K562 (cell line): ENCODE measurements around the gene POLR1C. TPM values are rescaled to one million over a fixed set of nuclear protein-coding genes. Genes with fewer than 3 reads are reported as not detected.

ENCODE experiments used
- ATAC-seq: fragments of 200-7000 bp; cut with Tn5 transposase; 3 replicates; pipeline ENCODE4 v1.9.1; 2020; ENCODE audit warnings: moderate library complexity
- BruUV-seq: library from RNA; stranded (reverse); fragments of 400-500 nt; replicated peaks from 2 replicates; lab custom pipeline; 2021; lab: Mats Ljungman, UMichigan
- CTCF ChIA-PET: fragments of 300-600 bp; formaldehyde crosslinking; extraction: SDS; loops from one replicate; lab custom pipeline; 2021; ENCODE audit warnings: low intra/inter-chr PET ratio; lab: Yijun Ruan, JAX
- POLR2A ChIA-PET: fragments of 300-600, 350-650 bp; sonication (Branson Sonifier 250); formaldehyde crosslinking; extraction: SDS; loops from one replicate; lab custom pipeline; 2021; ENCODE audit warnings: antibody characterized with exemption, inconsistent platforms; lab: Yijun Ruan, JAX
- DNase-seq, 4 experiments: peaks; one replicate each; pipeline versions ENCODE4 v3.0.0 to v3.0.0-alpha.2; 2011 to 2018; ENCODE audit warnings: low spot score in 3 of 4, mixed read lengths in 3 of 4; ENCODE audit errors: extremely low read depth in 1 of 4
- FAIRE-seq: peaks from 2 replicates; lab custom pipeline; 2011; peaks lifted over from hg19 to GRCh38; lab: Jason Lieb, UNC
- H2AFZ ChIP-seq: 2 replicates; pipeline ENCODE4 v1.6.0; 2011; ENCODE audit warnings: low read depth, low read length, control low read depth, inconsistent platforms
- H3K27ac ChIP-seq: fragments of 200-600 bp; 3 replicates; pipeline ENCODE4 v1.8.0; 2011; ENCODE audit warnings: low read depth, mild to moderate bottlenecking, control low read depth, inconsistent platforms, low read length, moderate library complexity, mixed read lengths; ENCODE audit errors: extremely low read depth
- H3K27me3 ChIP-seq, 2 experiments: fragments of 300-600 bp in 1 of 2; 2 replicates in 1 of 2; 3 replicates in 1 of 2; pipeline versions ENCODE4 v1.6.0 to v1.8.0; 2011; ENCODE audit warnings: inconsistent platforms in 2 of 2, low read length in 2 of 2, mild to moderate bottlenecking in 1 of 2, mixed read lengths in 1 of 2, moderate library complexity in 1 of 2; ENCODE audit not compliant: control insufficient read depth in 2 of 2, insufficient read depth in 2 of 2
- H3K36me3 ChIP-seq: fragments of 300-600 bp; 3 replicates; pipeline ENCODE4 v1.8.0; 2011; ENCODE audit warnings: mild to moderate bottlenecking, low read length, inconsistent platforms; ENCODE audit not compliant: control insufficient read depth, insufficient read depth
- H3K4me1 ChIP-seq, 2 experiments: fragments of 200-600 bp in 1 of 2; replicated peaks in 1 of 2; 2 replicates in 1 of 2; 3 replicates in 1 of 2; pipeline versions ENCODE4 v1.5.1 to v1.8.0; 2011; ENCODE audit warnings: inconsistent platforms in 2 of 2, low read length in 2 of 2, mild to moderate bottlenecking in 1 of 2, mixed read lengths in 1 of 2, moderate library complexity in 1 of 2; ENCODE audit not compliant: control insufficient read depth in 2 of 2, insufficient read depth in 2 of 2
- H3K4me2 ChIP-seq: 2 replicates; pipeline ENCODE4 v1.6.1; 2011; ENCODE audit warnings: low read length, control low read depth, inconsistent platforms, mixed read lengths; ENCODE audit not compliant: insufficient read depth
- H3K4me3 ChIP-seq: fragments of 200-600 bp; sonication (generic), shearing (Covaris generic); 2 replicates; pipeline ENCODE4 v1.5.1; 2016; ENCODE audit warnings: control low read depth, inconsistent platforms
- H3K79me2 ChIP-seq: fragments of 200-600 bp; 3 replicates; pipeline ENCODE4 v1.8.0; 2011; ENCODE audit warnings: low read length, inconsistent platforms; ENCODE audit not compliant: control insufficient read depth, insufficient read depth
- H3K9ac ChIP-seq, 2 experiments: 2 replicates each; pipeline versions ENCODE4 v1.6.0 to v1.6.1; 2011; ENCODE audit warnings: low read depth in 2 of 2, low read length in 2 of 2, control low read depth in 1 of 2, inconsistent platforms in 1 of 2, mild to moderate bottlenecking in 1 of 2, mixed read lengths in 1 of 2; ENCODE audit not compliant: insufficient read depth in 1 of 2
- H3K9me1 ChIP-seq: one replicate; pipeline ENCODE4 v1.6.0; 2011; ENCODE audit warnings: inconsistent platforms, mild to moderate bottlenecking, low read length, moderate library complexity; ENCODE audit not compliant: control insufficient read depth, insufficient read depth
- H3K9me3 ChIP-seq: replicated peaks from 2 replicates; pipeline ENCODE4 v1.5.1; 2011; ENCODE audit warnings: low read depth, low read length, inconsistent platforms; ENCODE audit not compliant: control insufficient read depth, insufficient read depth
- H4K20me1 ChIP-seq: replicated peaks from 2 replicates; pipeline ENCODE4 v1.6.1; 2011; ENCODE audit warnings: low read length, inconsistent platforms, mixed read lengths; ENCODE audit not compliant: control insufficient read depth, insufficient read depth
- NFYB ChIP-seq: IDR thresholded peaks from 2 replicates; pipeline ENCODE4 v1.6.1; 2011; ENCODE audit warnings: mild to moderate bottlenecking, moderate library complexity; ENCODE audit not compliant: insufficient read length; ENCODE audit errors: extremely low read depth
- RBFOX2 ChIP-seq: fragments of 200-400 bp; formaldehyde crosslinking; IDR thresholded peaks from 2 replicates; pipeline ENCODE4 v1.6.1; 2017; ENCODE audit warnings: low read depth, mild to moderate bottlenecking, low read length, moderate library complexity
- SUPT5H ChIP-seq: fragments of 450-650 bp; IDR thresholded peaks from 2 replicates; pipeline ENCODE4 v1.6.1; 2016
- whole genome bisulfite sequencing: fragments of 100-300 bp; shearing (Covaris generic); methylation state at CpG from one replicate; pipeline ENCODE4 v1.1.6; 2016; ENCODE audit warnings: low coverage, mixed read lengths; ENCODE audit not compliant: insufficient coverage; ENCODE audit errors: missing lambda C conversion rate; 5-methylcytosine and 5-hydroxymethylcytosine counted together
- in situ Hi-C: fragments of 300-500 bp; cut with MboI; formaldehyde crosslinking; loops from 4 replicates; pipeline ENCODE4 v1.15.0; 2018; ENCODE audit warnings: inconsistent platforms, mixed read lengths
- intact Hi-C: fragments of 100-400 bp; cut with micrococcal nuclease; formaldehyde crosslinking; loops from 2 replicates; pipeline ENCODE4 v1.14.2; 2022
- polyA plus RNA-seq, 8 experiments: library from polyadenylated mRNA; depleted of rRNA in 4 of 8; stranded (reverse) in 5 of 8; unstranded in 3 of 8; fragments of >200 nt; fragmentation: Nextera tagmentation in 2 of 8; fragmentation: Illumina TruSeq in 1 of 8; extraction: Ambion mirVana in 2 of 8; extraction: Trizol in 1 of 8; gene quantifications; 2 replicates each; pipeline versions ENCODE4 v1.2.1 to v1.2.3, GENCODE V29; 2011 to 2014; ENCODE audit warnings: inconsistent platforms in 1 of 8, missing spikeins in 1 of 8
- total RNA-seq, 7 experiments: library from RNA; depleted of rRNA in 6 of 7; stranded (reverse); fragments of >200 nt in 6 of 7; fragmentation: Illumina TruSeq in 2 of 7; extraction: Trizol in 2 of 7; gene quantifications; 2 replicates each; pipeline versions ENCODE4 v1.2.1 to v1.2.3, GENCODE V29; 2011 to 2021; ENCODE audit warnings: low replicate concordance in 1 of 7
- TF ChIP-seq, protein P1 (sequence below): sonication (generic); formaldehyde crosslinking; IDR thresholded peaks from 2 replicates; pipeline ENCODE4 v1.9.0; 2022; ENCODE audit warnings: mild to moderate bottlenecking, missing genetic modification reagents

Gene POLR1C
- total and polyA plus RNA-seq, 9 of the 15 experiments (the other 6 are each of a cell fraction or from before 2014, with no cell fraction given), result 83.5 to 429 (median 120) TPM

DNA sequence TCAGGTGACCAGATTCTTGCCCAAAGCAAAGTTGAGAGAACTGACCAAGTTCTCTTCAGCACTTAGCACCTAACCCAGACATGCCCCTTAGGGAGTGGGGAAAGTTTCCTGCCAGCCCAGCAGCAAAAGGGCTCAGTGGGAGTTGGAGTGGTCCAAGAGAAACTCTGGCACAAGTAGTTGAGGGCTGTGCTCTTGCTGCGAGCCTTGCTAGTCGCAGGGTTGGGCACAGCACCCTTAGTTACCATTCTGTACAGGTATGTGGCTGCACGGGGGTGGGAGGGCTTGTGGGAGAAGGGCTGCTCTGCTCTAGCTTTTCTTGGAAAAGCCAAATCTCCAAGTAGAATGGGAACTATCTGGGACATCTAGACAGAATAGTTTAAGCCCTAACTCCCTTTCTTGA lies 6.4 kb downstream of the POLR1C start:
- peaks cover 7% of the 10 kb centered on the region; the same call in 1 of the 2 replicates for H4K20me1 ChIP-seq
- no peak for TF ChIP-seq NFYB
- TF ChIP-seq, protein P1, sequence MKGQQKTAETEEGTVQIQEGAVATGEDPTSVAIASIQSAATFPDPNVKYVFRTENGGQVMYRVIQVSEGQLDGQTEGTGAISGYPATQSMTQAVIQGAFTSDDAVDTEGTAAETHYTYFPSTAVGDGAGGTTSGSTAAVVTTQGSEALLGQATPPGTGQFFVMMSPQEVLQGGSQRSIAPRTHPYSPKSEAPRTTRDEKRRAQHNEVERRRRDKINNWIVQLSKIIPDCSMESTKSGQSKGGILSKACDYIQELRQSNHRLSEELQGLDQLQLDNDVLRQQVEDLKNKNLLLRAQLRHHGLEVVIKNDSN (CRISPR knock-in tag), result peak; percentile 3; the same call in 1 of the 2 replicates
- TF ChIP-seq SUPT5H, result 0 out of 2 replicates have a peak, but pooled peaks have one; percentile 17
- TF ChIP-seq RBFOX2, result peak; percentile 35; the same call in 1 of the 2 replicates
- TF ChIP-seq, all 486 proteins: peak for 3
- FAIRE-seq (no peak), DNase-seq (no peak), ATAC-seq (peak; percentile 4)
- intact Hi-C loops (no loop called here), in situ Hi-C loops (no loop called here)
- peaks cover 6 to 11% of the 10 kb centered on the region in 2 experiments; a peak in 3 of 5 replicates for H3K4me1 ChIP-seq
- no peaks in the 10 kb centered on the region for H3K9me3 ChIP-seq
- H3K9me1 ChIP-seq, result peaks cover 3% of the 10 kb centered on the region
- 87% methylated on average over 3 of the region's 3 CpGs for WGBS
- BruUV-seq, result no TSS peak
- ChIA-PET CTCF (no interaction called here), POLR2A (interaction anchor here (0.6 to 4.5 kb wide), 8 partner anchors 10 to 644 kb away, joined by 3 to 21 read pairs (median 4); partner anchors contain the start of gene LRRC73)
- no peak overlapping the region for H3K4me3 ChIP-seq
- no peak overlapping the region for H3K27ac ChIP-seq
- no peak overlapping the region for H3K4me2 ChIP-seq
- H3K36me3 ChIP-seq, result peaks cover 97% of the 10 kb centered on the region
- H3K27me3 ChIP-seq, result no peaks in the 10 kb centered on the region
- H3K9ac ChIP-seq, result peak overlapping the region in 1 of 2 experiments; percentile 18; a peak in 1 of 4 replicates
- peaks cover 18% of the 10 kb centered on the region for H3K79me2 ChIP-seq
- H2AFZ ChIP-seq, result no peak overlapping the region
